NK-92 (cell line): ENCODE results near the gene CUX1.
"Not testable (repeated sequence)": the region's sequence is repeated elsewhere in the genome, so short reads cannot be mapped to it uniquely, and the experiment has no call there.

Source experiments
- DNase-seq: peaks from one replicate; lab custom pipeline; 2025; ENCODE audit not compliant: unreplicated experiment; lab: John Stamatoyannopoulos, UW

The CUX1 gene

DNA sequence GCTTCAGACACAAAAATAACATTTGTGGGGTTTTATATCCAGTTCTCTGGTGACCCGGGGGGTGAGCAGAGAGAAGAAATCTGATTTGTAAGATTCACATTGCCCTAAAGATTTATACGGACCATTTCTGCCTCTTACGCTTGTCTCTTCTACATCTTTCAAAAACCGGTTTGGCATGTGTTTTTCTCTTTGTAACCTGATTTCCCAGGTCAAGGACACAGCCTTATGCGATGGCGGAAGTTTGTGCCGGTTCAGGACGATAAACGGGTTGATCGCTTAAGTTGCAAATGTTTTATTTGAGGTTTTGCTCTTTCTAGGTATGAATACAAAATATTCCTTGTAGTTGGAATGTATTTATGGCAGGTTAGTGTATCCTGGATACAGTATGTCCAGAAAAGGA, 407.6 kb downstream of the CUX1 start:
- no peak for DNase-seq

DNA sequence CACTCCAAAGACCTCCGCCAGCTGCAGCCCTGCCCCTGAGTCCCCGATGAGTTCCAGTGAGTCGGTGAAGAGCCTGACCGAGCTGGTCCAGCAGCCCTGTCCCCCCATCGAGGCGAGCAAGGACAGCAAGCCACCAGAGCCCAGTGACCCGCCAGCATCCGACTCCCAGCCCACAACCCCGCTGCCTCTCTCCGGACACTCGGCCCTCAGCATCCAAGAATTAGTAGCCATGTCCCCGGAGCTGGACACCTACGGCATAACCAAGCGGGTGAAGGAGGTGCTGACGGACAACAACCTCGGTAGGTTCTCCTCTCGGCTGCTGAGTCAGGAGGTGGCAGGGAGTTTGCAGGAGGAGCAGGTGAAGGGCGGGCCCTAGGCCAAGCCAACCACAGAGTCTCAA, 409.9 kb downstream of the CUX1 start:
- DNase-seq, result no peak

DNA sequence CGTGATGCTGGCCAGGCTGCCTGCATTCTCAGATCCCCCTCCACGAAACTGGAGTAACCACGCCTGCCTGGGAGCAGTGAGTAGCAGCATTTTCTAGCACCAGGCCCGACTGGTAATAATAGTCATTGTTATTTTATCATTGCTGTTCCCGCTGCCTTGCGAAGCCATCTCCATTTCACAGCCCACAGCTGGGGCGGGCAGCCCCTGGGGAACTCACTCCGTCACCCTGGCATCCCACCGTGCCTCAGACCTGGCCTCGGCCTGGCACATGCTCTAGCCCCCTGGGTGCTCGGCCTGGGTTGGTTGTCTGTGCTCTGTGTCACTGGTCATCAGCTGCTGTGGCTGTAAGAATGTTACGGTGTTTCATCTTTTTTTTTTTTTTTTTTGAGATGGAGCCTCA, 411.5 kb downstream of the CUX1 start:
- DNase-seq, result no peak

DNA sequence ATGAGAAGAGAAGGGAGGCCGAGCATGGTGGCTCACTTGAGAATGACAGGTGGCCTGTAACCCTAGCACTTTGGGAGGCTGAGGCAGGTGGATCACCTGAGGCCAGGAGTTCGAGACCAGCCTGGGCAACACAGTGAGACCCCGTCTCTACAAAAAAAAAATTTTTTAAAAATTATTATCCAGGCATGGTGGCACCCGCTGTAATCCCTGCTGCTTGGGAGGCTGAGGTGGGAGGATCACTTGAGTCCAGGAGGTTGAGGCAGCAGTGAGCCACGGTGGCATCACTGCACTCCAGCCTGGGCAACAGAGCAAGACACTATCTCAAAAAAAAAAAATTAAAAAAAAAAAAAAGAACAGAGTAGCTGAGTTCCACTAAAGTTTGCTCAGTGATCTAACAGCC, 412.7 kb downstream of the CUX1 start:
- DNase-seq, result not testable (repeated sequence)

DNA sequence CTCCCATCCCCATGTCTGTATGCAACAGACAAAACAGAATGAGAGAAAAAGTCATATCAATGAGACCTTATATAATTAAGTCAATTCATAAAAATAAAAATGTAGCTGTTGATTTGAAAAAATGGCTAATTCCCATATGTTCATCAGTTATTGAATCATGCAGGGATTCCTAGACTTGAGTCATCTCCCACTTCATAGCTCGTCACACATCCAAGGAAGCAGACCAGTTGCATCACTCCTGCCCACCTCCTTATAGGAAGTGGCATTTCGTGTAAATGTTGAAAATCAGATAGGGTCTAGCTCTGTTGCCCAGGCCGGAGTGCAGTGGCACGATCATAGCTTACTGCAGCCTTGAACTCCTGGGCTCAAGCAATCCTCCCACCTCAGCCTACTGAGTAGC, 413.2 kb downstream of the CUX1 start:
- DNase-seq, result no peak

DNA sequence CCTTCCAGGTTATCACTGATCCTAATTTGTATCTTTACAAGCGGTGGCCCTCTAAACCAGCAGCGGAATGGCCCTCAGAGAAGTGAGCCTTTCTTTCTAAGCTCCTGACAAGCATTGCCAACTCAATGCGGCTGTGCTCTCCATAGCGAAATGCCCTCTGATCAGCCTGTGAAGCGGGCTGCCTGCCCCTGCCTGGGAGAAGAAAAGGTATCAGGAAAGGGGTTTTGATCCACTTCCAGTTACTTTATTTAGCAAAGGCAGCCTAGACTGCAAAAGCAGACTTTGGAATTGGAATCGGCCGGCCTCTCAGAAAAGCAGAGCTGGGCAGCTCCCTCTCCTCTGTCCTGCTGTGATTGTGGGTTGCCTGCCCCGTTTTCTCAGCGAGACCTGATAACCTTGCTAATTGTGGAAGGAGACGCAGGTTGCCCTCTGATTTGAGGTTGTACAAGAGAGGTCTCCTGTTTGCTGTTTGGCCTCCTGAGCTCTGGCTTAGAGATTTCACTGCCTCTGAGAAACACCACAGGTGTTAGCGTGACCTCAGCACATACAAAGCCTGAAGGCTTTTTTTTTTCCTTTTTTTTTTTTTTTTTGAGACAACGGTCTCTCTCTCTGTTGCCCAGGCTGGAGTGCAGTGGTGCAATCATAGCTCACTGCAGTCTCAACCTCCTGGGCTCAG, 415.3 kb downstream of the CUX1 start:
- no peak for DNase-seq

DNA sequence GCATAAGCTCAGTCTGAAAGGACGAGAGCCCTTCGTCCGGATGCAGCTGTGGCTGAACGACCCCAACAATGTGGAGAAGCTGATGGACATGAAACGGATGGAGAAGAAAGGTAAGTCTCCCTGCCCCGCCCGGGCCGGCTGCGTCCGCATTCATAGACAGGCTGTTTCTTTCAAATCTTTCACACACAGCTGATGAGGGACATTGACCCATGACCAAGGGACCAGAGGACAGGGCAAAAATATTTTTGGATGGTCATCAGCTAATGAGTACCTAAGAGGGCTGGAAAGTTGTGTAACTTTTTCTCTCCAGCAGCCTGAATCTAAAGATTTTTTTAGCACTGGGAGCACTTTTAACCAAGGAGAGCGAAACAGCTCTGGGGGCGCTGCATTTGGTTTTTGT, 416.7 kb downstream of the CUX1 start:
- DNase-seq, result no peak

DNA sequence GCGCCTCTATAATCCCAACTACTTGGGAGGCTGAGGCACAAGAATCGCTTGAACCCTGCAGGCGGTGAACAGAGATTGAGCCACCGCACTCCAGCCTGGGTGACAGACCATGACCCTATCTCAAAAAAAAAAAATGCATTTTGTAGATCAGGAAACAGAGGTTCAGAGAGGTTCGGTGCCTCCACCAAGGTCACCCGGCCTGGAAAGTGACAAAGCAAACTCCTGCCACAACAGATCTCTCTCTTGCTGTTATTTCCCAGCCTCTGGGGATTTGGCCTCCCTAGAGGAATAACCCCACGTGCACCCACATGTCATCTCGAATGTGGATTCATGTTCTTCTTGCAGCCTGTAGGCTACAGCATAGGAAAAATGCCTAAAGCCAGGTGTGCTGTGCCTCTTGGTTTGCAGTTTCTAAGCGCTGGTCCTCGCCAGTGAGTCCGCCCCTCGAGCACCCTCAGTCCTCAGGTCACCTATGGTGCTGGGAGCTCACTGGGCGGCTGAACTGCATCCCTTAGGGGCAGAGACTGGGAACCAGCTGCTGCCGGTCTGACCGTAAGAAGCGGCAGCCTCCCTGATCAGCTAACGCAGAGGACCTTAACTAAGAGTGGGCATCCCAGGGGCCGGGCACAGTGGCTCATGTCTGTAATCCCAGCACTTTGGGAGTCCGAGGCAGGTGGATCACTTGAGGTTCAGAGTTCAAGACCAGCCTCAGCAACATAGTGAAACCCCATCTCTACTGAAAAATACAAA, 417.6 kb downstream of the CUX1 start:
- DNase-seq, result no peak

DNA sequence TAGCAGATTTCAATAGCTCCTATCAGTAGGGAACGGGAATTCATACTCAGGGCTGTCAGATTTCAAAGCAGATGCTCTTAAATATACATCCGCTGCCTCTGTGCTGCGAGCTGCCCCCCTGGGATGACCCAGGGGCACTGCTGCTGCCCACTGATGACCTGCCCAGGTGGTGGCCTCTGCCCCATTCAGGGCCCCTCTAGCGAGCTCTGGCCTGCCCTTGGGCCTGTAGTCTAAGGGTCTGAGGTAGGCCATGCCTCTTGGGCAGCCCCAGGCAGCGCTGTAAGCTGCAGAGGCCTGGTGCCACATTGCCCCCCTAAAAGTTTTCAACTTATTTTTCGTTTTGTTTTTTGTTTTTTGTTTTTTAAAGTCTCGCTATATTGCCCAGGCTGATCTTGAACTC, 418.7 kb downstream of the CUX1 start:
- no peak for DNase-seq

DNA sequence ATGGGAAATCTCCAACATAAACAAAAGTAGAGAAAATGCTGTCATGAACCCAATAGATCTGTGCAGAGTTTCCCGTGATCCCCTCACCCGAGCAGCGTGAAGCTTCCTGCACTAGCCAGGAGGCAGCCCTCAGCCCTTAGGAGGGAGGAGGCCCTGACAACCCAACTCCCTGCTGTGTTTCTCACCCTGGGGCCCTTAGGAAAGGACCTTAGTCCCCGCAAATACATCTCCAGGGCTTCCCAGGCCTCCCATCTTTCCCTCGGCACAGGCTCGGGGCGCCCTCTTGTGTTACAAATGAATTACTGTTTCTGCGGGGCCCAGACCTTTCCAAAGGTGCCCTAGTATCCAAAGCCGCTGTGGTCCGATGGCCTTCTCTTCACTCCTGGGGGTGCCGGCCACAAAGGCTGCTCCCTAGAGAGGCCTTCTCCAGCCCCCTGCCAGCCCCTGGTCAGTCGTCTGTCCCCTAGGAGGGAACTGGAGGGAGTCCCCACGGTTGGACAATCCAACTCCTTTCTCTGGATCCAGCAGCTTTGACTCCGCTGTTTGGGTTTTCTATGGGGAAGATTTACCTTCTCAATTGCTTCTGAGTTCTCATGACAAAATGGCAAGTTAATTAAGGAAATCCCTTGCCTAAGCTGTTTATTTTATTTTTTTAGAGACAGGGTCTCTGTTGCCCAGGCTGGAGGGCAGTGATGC, 419.3 kb downstream of the CUX1 start:
- no peak for DNase-seq

DNA sequence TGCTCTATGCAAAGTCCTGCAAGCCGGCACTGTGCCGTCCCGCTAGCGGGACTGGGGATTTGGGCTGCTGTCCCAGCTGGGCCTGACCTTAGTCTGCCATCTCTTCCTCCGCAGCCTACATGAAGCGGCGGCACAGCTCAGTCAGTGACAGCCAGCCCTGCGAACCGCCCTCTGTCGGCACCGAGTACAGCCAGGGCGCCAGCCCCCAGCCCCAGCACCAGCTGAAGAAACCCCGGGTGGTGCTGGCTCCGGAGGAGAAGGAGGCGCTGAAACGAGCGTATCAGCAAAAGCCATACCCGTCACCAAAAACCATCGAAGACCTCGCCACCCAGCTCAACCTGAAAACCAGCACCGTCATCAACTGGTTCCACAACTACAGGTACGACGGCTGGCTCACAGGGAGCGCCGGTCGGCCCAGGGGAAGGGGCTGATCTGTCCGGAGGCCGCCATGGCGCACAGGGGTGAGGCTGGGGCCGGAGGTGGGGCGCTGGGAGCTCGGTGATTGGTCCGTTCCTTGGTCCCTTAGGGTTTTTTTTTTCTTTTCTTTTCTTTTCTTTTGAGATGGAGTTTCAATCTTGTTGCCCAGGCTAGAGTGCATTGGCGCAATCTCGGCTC, 421.9 kb downstream of the CUX1 start:
- no peak for DNase-seq

DNA sequence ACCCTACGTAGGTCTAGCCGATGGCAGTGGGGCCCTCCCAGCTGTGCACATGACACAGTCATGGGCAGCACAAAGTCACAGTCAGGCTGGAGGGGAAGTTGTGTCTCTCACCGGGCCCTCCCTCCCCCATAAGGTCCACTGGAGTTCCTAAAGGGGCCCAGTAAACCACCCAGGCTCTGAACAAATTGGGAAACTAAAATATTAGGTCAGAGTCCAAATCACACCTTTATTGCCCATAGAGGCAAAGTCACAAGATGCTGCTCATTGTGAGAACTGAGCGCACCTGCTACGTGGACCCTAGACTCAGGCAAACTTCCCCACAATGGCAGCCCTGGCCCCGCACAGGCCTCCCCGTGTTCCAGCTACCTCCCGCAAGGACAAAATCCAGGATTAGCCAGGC, 424.0 kb downstream of the CUX1 start:
- no peak for DNase-seq

DNA sequence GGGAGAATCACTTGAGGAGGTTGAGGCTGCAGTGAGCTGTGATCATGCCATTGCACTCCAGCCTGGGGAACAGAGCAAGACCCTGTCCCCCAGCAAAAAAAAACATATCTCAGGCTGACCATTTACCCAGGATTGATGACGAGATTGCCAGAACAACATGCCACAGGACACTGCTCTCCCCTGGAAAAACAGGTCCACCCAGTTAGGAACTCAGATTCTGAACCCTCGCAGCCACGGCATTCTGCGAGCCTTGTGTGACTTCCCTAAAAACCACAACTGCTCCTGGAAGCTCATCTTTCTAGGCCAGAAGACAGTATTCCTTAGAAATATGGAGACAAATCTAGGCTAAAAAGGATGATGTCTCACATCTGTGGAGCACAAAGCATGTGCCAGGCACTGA, 427.2 kb downstream of the CUX1 start:
- no peak for DNase-seq

DNA sequence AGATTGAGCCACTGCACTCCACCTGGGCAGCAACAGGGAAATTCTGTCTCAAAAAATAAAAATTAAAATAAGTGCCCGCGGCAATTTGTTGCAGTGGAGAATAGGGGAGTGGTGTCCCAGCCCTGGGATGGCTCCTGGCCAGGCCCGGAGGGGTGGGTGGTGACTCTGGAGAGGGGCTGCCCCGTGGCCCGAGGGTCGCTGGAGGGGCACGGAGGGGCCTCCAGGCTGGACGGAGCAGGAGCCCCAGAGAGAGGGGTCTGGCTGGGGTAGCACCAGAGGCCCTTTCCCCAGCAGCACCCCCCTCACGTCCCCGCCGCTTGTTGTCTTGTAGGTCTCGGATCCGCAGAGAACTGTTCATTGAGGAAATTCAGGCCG, 430.6 kb downstream of the CUX1 start:
- DNase-seq, result no peak

DNA sequence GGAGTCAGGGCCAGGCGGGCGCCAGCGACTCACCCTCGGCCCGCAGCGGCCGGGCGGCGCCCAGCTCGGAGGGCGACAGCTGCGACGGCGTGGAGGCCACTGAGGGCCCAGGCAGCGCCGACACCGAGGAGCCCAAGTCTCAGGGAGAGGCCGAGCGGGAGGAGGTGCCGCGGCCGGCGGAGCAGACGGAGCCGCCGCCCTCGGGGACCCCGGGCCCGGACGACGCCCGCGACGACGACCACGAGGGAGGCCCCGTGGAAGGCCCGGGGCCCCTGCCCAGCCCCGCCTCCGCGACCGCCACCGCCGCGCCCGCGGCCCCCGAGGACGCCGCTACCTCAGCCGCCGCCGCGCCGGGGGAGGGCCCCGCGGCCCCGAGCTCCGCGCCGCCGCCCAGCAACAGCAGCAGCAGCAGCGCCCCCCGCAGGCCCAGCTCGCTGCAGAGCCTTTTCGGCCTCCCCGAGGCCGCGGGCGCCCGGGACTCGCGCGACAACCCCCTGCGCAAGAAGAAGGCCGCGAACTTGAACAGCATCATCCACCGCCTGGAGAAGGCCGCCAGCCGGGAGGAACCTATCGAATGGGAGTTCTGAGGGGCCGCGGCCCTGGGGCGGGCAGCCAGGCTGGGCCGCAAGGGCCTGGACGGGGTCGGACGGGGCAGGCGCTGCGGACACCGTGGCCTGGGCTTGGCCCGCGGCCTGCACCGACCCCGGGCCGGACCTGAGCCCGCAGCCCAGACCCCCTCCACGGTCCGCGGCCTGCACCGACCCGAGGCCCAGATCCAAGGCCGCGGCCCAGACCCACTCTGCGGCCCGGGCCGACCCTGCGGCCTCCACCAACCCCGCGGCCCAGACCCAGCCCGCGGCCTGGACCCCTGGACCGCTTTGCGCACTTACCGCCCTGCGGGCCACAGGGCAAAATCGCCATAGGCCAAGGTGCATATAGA, 431.3 kb downstream of the CUX1 start:
- DNase-seq, result no peak

DNA sequence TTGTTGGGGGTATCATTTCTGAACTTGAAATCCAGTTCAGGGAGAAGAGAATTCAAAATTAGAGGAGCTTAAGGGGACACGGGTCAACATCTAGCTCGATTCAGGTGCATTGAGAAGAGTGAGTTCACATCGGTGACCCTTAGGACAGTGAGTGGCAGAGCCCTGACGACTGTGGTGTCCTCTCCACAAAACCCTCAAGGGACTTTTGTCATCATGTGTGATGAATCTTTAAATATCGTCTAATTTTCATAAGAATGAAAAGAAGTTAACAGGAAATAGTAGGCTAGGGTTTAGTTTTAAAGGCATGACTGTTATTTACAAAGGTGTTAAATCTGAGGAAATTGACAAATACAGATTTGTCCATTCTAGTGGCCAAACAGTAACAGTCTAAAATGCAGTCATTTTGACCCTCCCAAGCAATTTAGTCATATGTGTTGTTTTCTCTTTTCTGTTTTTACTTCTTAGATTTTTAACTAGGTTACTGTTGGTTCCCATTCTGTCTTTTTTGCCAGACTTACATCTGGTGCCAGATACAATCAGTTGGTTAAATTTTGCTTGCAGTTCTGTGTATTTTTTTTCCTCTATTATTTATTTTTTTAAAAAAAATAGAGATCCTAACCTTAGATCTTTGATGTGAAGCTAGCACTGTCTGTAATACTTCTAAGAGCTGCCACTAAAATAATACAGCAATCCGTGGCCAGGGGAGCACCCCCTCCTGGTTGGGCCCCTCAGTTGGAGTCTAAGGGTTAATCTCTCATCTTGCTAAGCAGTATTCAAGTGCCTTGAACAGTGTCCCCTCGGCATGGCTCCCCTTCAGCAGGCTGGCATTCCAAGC, 434.3 kb downstream of the CUX1 start:
- no peak for DNase-seq

DNA sequence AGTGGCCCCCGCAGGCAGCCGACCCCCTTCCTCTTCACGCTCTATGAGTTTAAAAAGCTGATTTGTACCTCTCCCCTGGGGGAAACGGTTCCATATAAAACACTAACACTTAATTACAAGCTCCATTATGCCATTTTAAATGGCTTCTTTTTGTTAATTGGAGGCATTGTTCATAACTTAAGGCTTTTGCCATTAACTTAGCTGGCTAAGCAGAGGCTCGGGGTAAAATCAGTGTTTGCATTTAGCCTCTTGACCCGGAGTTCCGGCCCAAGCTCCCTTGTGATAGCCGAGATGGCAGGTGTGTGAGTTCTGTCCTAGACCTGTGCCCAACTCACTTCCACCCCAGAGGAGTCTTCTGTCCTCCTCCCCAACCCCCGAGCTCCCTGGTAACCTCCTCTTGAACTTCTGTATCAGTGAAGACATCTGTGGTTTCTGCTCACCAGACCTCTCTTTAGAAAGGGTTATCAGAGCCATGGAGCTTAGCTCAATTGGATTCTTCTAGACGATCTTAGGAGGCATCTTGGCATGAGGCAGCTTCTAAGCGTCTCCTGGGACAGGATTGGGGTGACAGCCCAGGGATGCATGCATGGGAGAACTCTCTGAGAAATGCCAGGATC, 435.0 kb downstream of the CUX1 start:
- DNase-seq, result no peak

DNA sequence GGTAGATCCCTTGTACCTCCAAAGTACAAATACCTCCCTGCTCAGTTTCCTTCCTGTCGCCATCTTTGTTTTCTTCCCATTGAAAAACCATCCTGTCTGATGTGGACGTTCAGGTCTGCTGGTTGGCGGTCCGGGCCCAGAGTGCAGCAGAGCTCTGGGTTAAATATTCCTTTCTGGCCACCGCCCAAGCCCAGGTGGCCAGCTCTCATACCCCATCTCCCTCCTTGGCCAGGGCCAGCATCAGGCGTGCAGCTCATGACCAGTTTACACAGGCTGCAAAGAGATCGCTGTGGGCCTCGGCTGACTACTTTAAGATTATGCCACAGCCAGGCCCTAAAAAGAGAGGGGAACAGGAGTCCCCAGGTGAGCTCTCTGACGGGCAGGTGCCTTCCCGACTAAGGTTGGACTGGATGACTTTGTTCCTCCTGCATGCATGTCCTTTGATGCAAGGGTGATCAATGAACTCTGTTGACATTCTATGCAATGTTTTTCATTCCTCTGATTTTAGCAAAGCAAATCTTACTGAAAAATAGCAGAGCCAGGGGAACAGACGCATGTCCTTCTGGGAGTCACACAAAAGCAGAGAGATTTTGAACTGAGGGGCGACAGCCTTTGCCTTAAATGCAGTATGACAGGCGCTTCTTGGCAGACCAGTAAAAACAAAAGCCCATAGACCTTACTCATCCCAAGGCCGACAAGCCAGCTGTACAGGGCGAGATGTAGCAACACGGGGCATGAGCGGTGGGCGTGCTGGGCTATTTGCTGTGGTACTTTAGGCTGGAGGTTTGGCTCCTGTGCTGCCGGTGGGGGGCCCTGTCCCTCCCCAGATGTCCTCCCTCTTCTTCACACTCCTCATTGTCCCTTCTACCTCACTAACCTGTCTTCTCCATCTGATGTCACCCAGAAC, 435.9 kb downstream of the CUX1 start:
- no peak for DNase-seq
